ENCODE data around the gene KANK3. TPM values are rescaled to one million over a fixed set of nuclear protein-coding genes. Genes with fewer than 3 reads are reported as not detected.

KANK3 gene
- total and polyA plus RNA-seq, 2 of the 8 experiments (the other 6 are each of a cell fraction or from before 2014, with no cell fraction given) = 2.5 to 4.2 TPM

DNA sequence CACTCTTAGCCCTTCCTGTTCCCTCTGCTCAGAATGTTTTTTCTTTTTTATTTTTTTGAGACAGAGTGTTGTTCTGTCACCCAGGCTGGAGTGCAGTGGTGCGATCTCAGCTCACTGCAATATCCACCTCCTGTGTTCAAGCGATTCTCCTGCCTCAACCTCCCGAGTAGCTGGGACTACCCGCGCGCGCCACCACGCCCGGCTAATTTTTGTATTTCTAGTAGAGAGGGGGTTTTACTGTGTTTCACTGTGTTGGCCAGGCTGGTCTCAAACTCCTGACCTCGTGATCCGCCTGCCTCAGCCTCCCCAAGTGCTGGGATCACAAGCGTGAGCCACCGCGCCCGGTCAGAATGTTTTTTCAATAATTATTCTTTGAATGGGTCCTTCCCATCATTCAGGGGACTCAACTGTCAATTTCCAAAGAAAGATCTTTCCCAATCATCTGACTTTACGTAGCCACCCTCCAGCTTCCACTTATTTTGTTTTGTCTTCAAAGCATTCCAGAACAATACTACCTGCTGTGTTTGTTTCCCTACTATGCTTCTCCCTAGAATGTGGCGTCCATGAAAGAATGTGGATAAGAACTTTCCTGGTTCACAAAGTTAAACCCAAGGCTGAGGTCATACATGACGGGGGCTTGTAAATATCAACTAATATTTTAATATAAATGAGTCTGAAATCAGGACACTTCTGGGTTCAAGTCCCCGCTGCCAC is 23.1 kb downstream of the KANK3 start:
- H3K9me3 ChIP-seq (ENCODE audit: insufficient read depth in 2 of 2, low read depth in 1 of 2, low read length in 1 of 2) = no peaks in the 10 kb centered on the region
- no peak overlapping the region for H2BK20ac ChIP-seq (ENCODE audit: low read length)
- CTCF ChIA-PET (ENCODE audit: partially characterized antibody) = interaction anchor here (0.6 to 5.2 kb wide), 8 partner anchors 9 to 259 kb away, joined by 3 to 32 read pairs (median 5); no protein-coding TSS in a partner anchor
- H2BK12ac ChIP-seq (ENCODE audit: low read depth, low read length) = no peak overlapping the region; the same call in 1 of the 2 replicates
- H3K36me3 ChIP-seq (ENCODE audit: control insufficient read depth in 2 of 4, insufficient read depth in 4 of 4, low read length in 3 of 4) = peaks cover 15 to 31% (median 23%) of the 10 kb centered on the region in 4 experiments
- no peak overlapping the region for H3K27ac ChIP-seq (ENCODE audit: low read depth, low read length)
- no peak overlapping the region for H3K23ac ChIP-seq (ENCODE audit: insufficient read length)
- DNase-seq (ENCODE audit: low read depth in 1 of 2, low spot score in 2 of 2) (no peak), FAIRE-seq (no peak)
- peak overlapping the region; percentile 84 to 95 for H3K4me2 ChIP-seq (ENCODE audit: insufficient read depth in 1 of 2, low read depth in 2 of 2, low read length in 2 of 2)
- H2BK120ac ChIP-seq (replicated peaks; ENCODE audit: low read depth, low read length) = no peak overlapping the region
- peaks cover 0 to 17% (median 9%) of the 10 kb centered on the region in 4 experiments; a peak in 6 of 7 replicates for H3K4me1 ChIP-seq (replicated peaks in 1 of 4; ENCODE audit: control insufficient read depth in 3 of 4, insufficient read depth in 4 of 4, low read length in 3 of 4)
- no peaks in the 10 kb centered on the region for H3K27me3 ChIP-seq (replicated peaks in 1 of 4; ENCODE audit: control insufficient read depth in 3 of 4, extremely low read depth in 1 of 4, insufficient read depth in 3 of 4, low read length in 3 of 4)
- peak overlapping the region; percentile 40; the same call in 1 of the 2 replicates for H2AK5ac ChIP-seq (ENCODE audit: low read depth, low read length)
- peak overlapping the region; percentile 95; the same call in 1 of the 2 replicates for H2BK5ac ChIP-seq (ENCODE audit: low read depth, low read length)
- no peak overlapping the region for H2AFZ ChIP-seq (ENCODE audit: low read length)
- H3K79me1 ChIP-seq (ENCODE audit: low read depth, low read length) = peaks cover 10% of the 10 kb centered on the region; the same call in 1 of the 2 replicates
- peaks cover 5 to 15% of the 10 kb centered on the region in 2 experiments for H4K20me1 ChIP-seq (replicated peaks in 1 of 2; ENCODE audit: control insufficient read depth in 1 of 2, insufficient read depth in 2 of 2, low read length in 2 of 2)
- H3K9ac ChIP-seq (replicated peaks in 1 of 4; ENCODE audit: extremely low read depth in 1 of 4, low read depth in 3 of 4, low read length in 3 of 4) = peak overlapping the region in 3 of 4 experiments; percentile 93 to 95 (median 95); a peak in 6 of 7 replicates
- WGBS, 2 experiments (ENCODE audit: extremely low coverage in 1 of 2, insufficient coverage in 1 of 2, insufficient read length in 1 of 2, insufficient replicate concordance in 2 of 2, low coverage in 1 of 2, low lambda C conversion rate in 2 of 2, missing lambda C conversion rate in 1 of 2) = 81% methylated on average over 19 of the region's 19 CpGs; no CpG with 5 or more reads in 1 of the 2 experiments
- peaks cover 16% of the 10 kb centered on the region for H3K23me2 ChIP-seq (ENCODE audit: low read depth, low read length)
- peaks cover 0 to 33% of the 10 kb centered on the region in 2 experiments; a peak in 2 of 4 replicates for H3K79me2 ChIP-seq (ENCODE audit: control insufficient read depth in 1 of 2, insufficient read depth in 2 of 2, low read length in 2 of 2)
- no peak overlapping the region for H3K14ac ChIP-seq (ENCODE audit: insufficient read length)
- peak overlapping the region; percentile 90 to 98 (median 97) for H3K4me3 ChIP-seq (ENCODE audit: extremely low read depth in 1 of 4, insufficient read depth in 2 of 4, low read depth in 3 of 4, low read length in 4 of 4)
- no peak overlapping the region for H3K56ac ChIP-seq (replicated peaks; ENCODE audit: insufficient read length, low read depth, low read length)
- no peak overlapping the region for H3K18ac ChIP-seq (ENCODE audit: extremely low read depth, low read length)
- POLR2A ChIA-PET (ENCODE audit: partially characterized antibody) = interaction anchor here (1.0 to 27.1 kb wide), 10 partner anchors 6 to 399 kb away, joined by 3 to 583 read pairs (median 4); partner anchors contain the start of genes CD320, NDUFA7, RAB11B and RPS28
- no peak overlapping the region for H3K4ac ChIP-seq (replicated peaks; ENCODE audit: insufficient read length, low read depth, low read length)
- H4K8ac ChIP-seq (ENCODE audit: extremely low read depth, insufficient read depth, low read length) = no peak overlapping the region
- no peak overlapping the region for H2BK15ac ChIP-seq (ENCODE audit: low read length)
- H4K91ac ChIP-seq (replicated peaks; ENCODE audit: insufficient read length, low read length) = no peak overlapping the region
- TF ChIP-seq TEAD4 (IDR thresholded peaks at IDR 0.05; ENCODE audit: low read depth, low read length) (peak; percentile 55; the same call in 1 of the 2 replicates), BACH1 (IDR thresholded peaks at IDR 0.05; ENCODE audit: low read length) (no peak), KDM4A (IDR thresholded peaks at IDR 0.05; ENCODE audit: low read depth, low read length, severe bottlenecking) (no peak)
- no peak overlapping the region for H4K5ac ChIP-seq (ENCODE audit: insufficient read length, low read depth, low read length)
